Type B pancreatic cell (in vitro differentiated cells): Measurements from ENCODE around the gene GANC. TPM values are rescaled to one million over a fixed set of nuclear protein-coding genes. Genes with fewer than 3 reads are reported as not detected.

Source experiments
- DNase-seq: peaks from one replicate; pipeline ENCODE4 v3.0.0; 2021; ENCODE audit warnings: mixed read lengths; ENCODE audit not compliant: unreplicated experiment; ENCODE audit errors: extremely low spot score
- H3K27ac Mint-ChIP-seq: 2 replicates; pipeline ENCODE4 v1.8.0; 2021; ENCODE audit warnings: mild to moderate bottlenecking, mixed read lengths
- H3K27me3 Mint-ChIP-seq: 2 replicates; pipeline ENCODE4 v1.8.0; 2021; ENCODE audit warnings: mixed read lengths
- H3K36me3 Mint-ChIP-seq: 2 replicates; pipeline ENCODE4 v1.8.0; 2021; ENCODE audit warnings: mixed read lengths
- H3K4me1 Mint-ChIP-seq: one replicate; pipeline ENCODE4 v1.8.0; 2021; ENCODE audit warnings: mixed read lengths; ENCODE audit not compliant: unreplicated experiment
- H3K4me3 Mint-ChIP-seq: 2 replicates; pipeline ENCODE4 v1.8.0; 2021; ENCODE audit warnings: mild to moderate bottlenecking, mixed read lengths
- H3K9me3 Mint-ChIP-seq: 2 replicates; pipeline ENCODE4 v1.8.0; 2021; ENCODE audit warnings: mixed read lengths
- total RNA-seq: library from RNA; stranded (reverse); gene quantifications from 2 replicates; pipeline ENCODE4 v1.2.1, GENCODE V29; 2021; ENCODE audit warnings: low replicate concordance
- TF ChIP-seq, protein P1 (sequence below): fragments of 200-600 bp; sonication (generic); conservative IDR thresholded peaks from 2 replicates; pipeline ENCODE4 v1.5.0; 2021; ENCODE audit warnings: antibody characterized with exemption, mild to moderate bottlenecking

Gene GANC
- total RNA-seq, 1 donor from 2014 or later, result 24.4 TPM

GRCh38 chr15:42374810-42375209 is 101.8 kb downstream of the GANC start:
- no peaks in the 10 kb centered on the region for H3K9me3 Mint-ChIP-seq
- H3K4me1 Mint-ChIP-seq, result no peaks in the 10 kb centered on the region
- H3K27me3 Mint-ChIP-seq, result no peaks in the 10 kb centered on the region
- H3K4me3 Mint-ChIP-seq, result no peak overlapping the region
- peaks cover 3% of the 10 kb centered on the region for H3K36me3 Mint-ChIP-seq
- no peak for DNase-seq
- TF ChIP-seq, protein P1, sequence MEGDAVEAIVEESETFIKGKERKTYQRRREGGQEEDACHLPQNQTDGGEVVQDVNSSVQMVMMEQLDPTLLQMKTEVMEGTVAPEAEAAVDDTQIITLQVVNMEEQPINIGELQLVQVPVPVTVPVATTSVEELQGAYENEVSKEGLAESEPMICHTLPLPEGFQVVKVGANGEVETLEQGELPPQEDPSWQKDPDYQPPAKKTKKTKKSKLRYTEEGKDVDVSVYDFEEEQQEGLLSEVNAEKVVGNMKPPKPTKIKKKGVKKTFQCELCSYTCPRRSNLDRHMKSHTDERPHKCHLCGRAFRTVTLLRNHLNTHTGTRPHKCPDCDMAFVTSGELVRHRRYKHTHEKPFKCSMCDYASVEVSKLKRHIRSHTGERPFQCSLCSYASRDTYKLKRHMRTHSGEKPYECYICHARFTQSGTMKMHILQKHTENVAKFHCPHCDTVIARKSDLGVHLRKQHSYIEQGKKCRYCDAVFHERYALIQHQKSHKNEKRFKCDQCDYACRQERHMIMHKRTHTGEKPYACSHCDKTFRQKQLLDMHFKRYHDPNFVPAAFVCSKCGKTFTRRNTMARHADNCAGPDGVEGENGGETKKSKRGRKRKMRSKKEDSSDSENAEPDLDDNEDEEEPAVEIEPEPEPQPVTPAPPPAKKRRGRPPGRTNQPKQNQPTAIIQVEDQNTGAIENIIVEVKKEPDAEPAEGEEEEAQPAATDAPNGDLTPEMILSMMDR, result no peak
- H3K27ac Mint-ChIP-seq, result no peak overlapping the region

DNA sequence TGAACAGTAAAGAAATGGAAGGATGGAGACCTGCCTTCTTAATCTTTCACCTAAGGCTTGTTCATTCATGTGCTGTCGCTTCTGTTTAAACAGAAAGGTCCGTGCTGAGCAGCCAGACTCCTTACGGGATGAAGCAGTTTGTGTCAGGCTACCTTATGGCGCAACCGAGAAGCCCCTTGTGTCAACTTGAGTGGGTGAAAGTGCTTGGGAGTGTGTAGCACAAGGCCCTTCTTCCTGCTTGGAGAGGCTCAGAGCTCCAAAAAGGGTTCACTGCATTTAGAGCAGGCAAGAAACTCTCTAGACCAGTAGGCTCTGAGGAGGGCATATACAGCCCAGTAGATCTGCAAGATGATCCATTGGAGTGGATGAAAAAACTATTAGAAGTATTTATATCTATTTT is 102.3 kb downstream of the GANC start:
- H3K4me1 Mint-ChIP-seq, result no peaks in the 10 kb centered on the region
- DNase-seq, result no peak
- H3K27me3 Mint-ChIP-seq, result no peaks in the 10 kb centered on the region
- H3K9me3 Mint-ChIP-seq, result no peaks in the 10 kb centered on the region
- no peak overlapping the region for H3K4me3 Mint-ChIP-seq
- peaks cover 3% of the 10 kb centered on the region for H3K36me3 Mint-ChIP-seq
- TF ChIP-seq, protein P1, result no peak
- no peak overlapping the region for H3K27ac Mint-ChIP-seq

DNA sequence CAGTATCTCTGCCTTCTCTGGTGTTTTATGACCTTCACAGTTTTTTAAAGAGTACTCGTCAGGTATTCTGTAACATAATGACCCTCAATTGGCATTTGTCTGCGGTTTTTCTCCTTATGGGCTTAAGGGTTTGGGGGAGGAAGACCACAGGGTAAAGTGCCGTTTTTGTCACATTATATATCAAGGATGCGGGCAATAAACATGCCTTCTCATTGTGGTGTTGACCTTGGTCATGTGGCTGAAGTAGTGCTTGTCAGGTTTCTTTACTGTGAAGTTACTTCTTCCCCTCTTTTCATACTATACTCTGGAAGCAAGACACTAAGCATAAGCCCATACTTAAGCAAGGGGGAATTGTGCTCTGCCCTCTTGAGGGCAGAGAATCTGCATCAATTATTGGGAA is 102.9 kb downstream of the GANC start:
- TF ChIP-seq, protein P1, result no peak
- Mint-ChIP-seq H3K27ac (no peak overlapping the region), H3K4me1 (no peaks in the 10 kb centered on the region), H3K4me3 (no peak overlapping the region), H3K9me3 (no peaks in the 10 kb centered on the region), H3K27me3 (no peaks in the 10 kb centered on the region), H3K36me3 (peaks cover 3% of the 10 kb centered on the region)
- DNase-seq, result no peak

GRCh38 chr15:42378011-42378410 is 105.0 kb downstream of the GANC start:
- H3K27me3 Mint-ChIP-seq, result no peaks in the 10 kb centered on the region
- H3K4me1 Mint-ChIP-seq, result no peaks in the 10 kb centered on the region
- DNase-seq, result no peak
- H3K4me3 Mint-ChIP-seq, result no peak overlapping the region
- H3K27ac Mint-ChIP-seq, result no peak overlapping the region
- no peaks in the 10 kb centered on the region for H3K9me3 Mint-ChIP-seq
- TF ChIP-seq, protein P1, result no peak
- peaks cover 3% of the 10 kb centered on the region for H3K36me3 Mint-ChIP-seq

GRCh38 chr15:42384597-42384996 is 111.6 kb downstream of the GANC start:
- TF ChIP-seq, protein P1, result no peak
- H3K9me3 Mint-ChIP-seq, result no peaks in the 10 kb centered on the region
- no peak overlapping the region for H3K4me3 Mint-ChIP-seq
- H3K27me3 Mint-ChIP-seq, result no peaks in the 10 kb centered on the region
- H3K36me3 Mint-ChIP-seq, result no peaks in the 10 kb centered on the region
- no peak for DNase-seq
- no peaks in the 10 kb centered on the region for H3K4me1 Mint-ChIP-seq
- H3K27ac Mint-ChIP-seq, result no peak overlapping the region
